GM23338 (cell line): Measurements from ENCODE around the gene CLASP2. TPM values are rescaled to one million over a fixed set of nuclear protein-coding genes. Genes with fewer than 3 reads are reported as not detected.

Source experiments
- ATAC-seq: fragments of 200-7000 bp; cut with Tn5 transposase; 3 replicates; pipeline ENCODE4 v1.9.1; 2020
- DNase-seq: peaks from one replicate; pipeline ENCODE4 v3.0.0-alpha.2; 2015; ENCODE audit warnings: low spot score
- H2AFZ ChIP-seq: fragments of 200-600 bp; sonication (generic); 2 replicates; pipeline ENCODE4 v1.8.0; 2016; ENCODE audit warnings: antibody characterized with exemption, mild to moderate bottlenecking, moderate library complexity
- H3F3A ChIP-seq: fragments of 200-600 bp; sonication (generic); replicated peaks from 2 replicates; pipeline ENCODE4 v1.8.0; 2017; ENCODE audit warnings: antibody characterized with exemption, mixed run types, low read depth
- H3K27ac ChIP-seq: fragments of 200-600 bp; sonication (generic); 2 replicates; pipeline ENCODE4 v1.6.1; 2016; ENCODE audit warnings: low read depth
- H3K27me3 ChIP-seq: fragments of 200-600 bp; sonication (generic); 2 replicates; pipeline ENCODE4 v1.8.0; 2016; ENCODE audit warnings: mild to moderate bottlenecking, mixed run types, moderate library complexity; ENCODE audit not compliant: insufficient read depth
- H3K36me3 ChIP-seq: fragments of 200-600 bp; sonication (generic); 2 replicates; pipeline ENCODE4 v1.8.0; 2016; ENCODE audit warnings: mild to moderate bottlenecking; ENCODE audit not compliant: insufficient read depth
- H3K4me1 ChIP-seq: fragments of 200-600 bp; sonication (generic); 2 replicates; pipeline ENCODE4 v1.8.0; 2016; ENCODE audit warnings: mild to moderate bottlenecking, moderate library complexity; ENCODE audit not compliant: insufficient read depth
- H3K4me2 ChIP-seq: fragments of 200-600 bp; sonication (generic); 2 replicates; pipeline ENCODE4 v1.7.1; 2017; ENCODE audit warnings: mixed run types
- H3K4me3 ChIP-seq: fragments of 200-600 bp; sonication (generic); 2 replicates; pipeline ENCODE4 v1.6.1; 2016; ENCODE audit warnings: mixed run types
- H3K79me2 ChIP-seq: fragments of 200-600 bp; sonication (generic); replicated peaks from 2 replicates; pipeline ENCODE4 v1.8.0; 2017; ENCODE audit warnings: mild to moderate bottlenecking; ENCODE audit not compliant: insufficient read depth
- H3K9me2 ChIP-seq: fragments of 200-600 bp; sonication (generic); 2 replicates; pipeline ENCODE4 v1.8.0; 2017; ENCODE audit not compliant: insufficient read depth
- H4K20me1 ChIP-seq: fragments of 200-600 bp; sonication (generic); replicated peaks from 2 replicates; pipeline ENCODE4 v1.8.0; 2017; ENCODE audit warnings: mild to moderate bottlenecking; ENCODE audit not compliant: insufficient read depth
- H3K27ac Mint-ChIP-seq: 2 replicates; pipeline ENCODE4 v1.8.0; 2020; ENCODE audit warnings: inconsistent platforms, mild to moderate bottlenecking, moderate library complexity, mixed read lengths
- H3K27me3 Mint-ChIP-seq: 3 replicates; pipeline ENCODE4 v1.8.0; 2022; ENCODE audit warnings: low read depth, mild to moderate bottlenecking, moderate library complexity, mixed read lengths, inconsistent platforms; ENCODE audit not compliant: insufficient read depth, poor library complexity
- H3K36me3 Mint-ChIP-seq: 3 replicates; pipeline ENCODE4 v1.8.0; 2021; ENCODE audit warnings: low read depth, mild to moderate bottlenecking, inconsistent platforms, moderate library complexity, mixed read lengths
- H3K4me1 Mint-ChIP-seq: 3 replicates; pipeline ENCODE4 v1.8.0; 2020; ENCODE audit warnings: mild to moderate bottlenecking, inconsistent platforms, mixed read lengths
- H3K4me3 Mint-ChIP-seq: 3 replicates; pipeline ENCODE4 v1.8.0; 2021; ENCODE audit warnings: moderate library complexity, mild to moderate bottlenecking, inconsistent platforms, mixed read lengths
- H3K9me3 Mint-ChIP-seq: 3 replicates; pipeline ENCODE4 v1.8.0; 2020; ENCODE audit warnings: moderate library complexity, mild to moderate bottlenecking, inconsistent platforms, mixed read lengths
- CREB1 ChIP-seq: fragments of 250-450 bp; sonication (Bioruptor Pico); IDR thresholded peaks from 2 replicates; pipeline ENCODE4 v1.5.0; 2020; ENCODE audit warnings: low read depth, mild to moderate bottlenecking, moderate library complexity
- NANOG ChIP-seq: IDR thresholded peaks from 2 replicates; pipeline ENCODE4 v1.6.1; 2016; ENCODE audit warnings: antibody characterized with exemption, borderline replicate concordance
- STAT1 ChIP-seq: IDR thresholded peaks from one replicate; pipeline ENCODE4 v1.6.1; 2016; ENCODE audit warnings: antibody characterized with exemption; ENCODE audit not compliant: unreplicated experiment
- ZNF114 ChIP-seq: fragments of 250-450 bp; sonication (Bioruptor Pico); IDR thresholded peaks from 2 replicates; pipeline ENCODE4 v1.5.0; 2020; ENCODE audit warnings: mild to moderate bottlenecking, moderate library complexity
- polyA plus RNA-seq: library from polyadenylated mRNA; unstranded; fragments of >200 nt; fragmentation: Nextera tagmentation; extraction: Ambion mirVana; gene quantifications from 2 replicates; pipeline ENCODE4 v1.2.1, GENCODE V29; 2016
- total RNA-seq: library from RNA; depleted of rRNA; stranded (reverse); fragments of >200 nt; shearing (Covaris generic); gene quantifications from 2 replicates; pipeline ENCODE4 v1.2.3, GENCODE V29; 2014
- TF ChIP-seq, protein P1 (sequence below): fragments of 250-450 bp; sonication (Bioruptor Pico); IDR thresholded peaks from 2 replicates; pipeline ENCODE4 v1.5.0; 2020; ENCODE audit warnings: mild to moderate bottlenecking, moderate library complexity
- TF ChIP-seq, protein P2 (sequence below): IDR thresholded peaks from one replicate; pipeline ENCODE4 v1.6.1; 2018; ENCODE audit warnings: antibody characterized with exemption; ENCODE audit not compliant: unreplicated experiment

CLASP2 gene
- total and polyA plus RNA-seq, 2 experiments from 2014 or later: 12.8 to 74.6 TPM

DNA sequence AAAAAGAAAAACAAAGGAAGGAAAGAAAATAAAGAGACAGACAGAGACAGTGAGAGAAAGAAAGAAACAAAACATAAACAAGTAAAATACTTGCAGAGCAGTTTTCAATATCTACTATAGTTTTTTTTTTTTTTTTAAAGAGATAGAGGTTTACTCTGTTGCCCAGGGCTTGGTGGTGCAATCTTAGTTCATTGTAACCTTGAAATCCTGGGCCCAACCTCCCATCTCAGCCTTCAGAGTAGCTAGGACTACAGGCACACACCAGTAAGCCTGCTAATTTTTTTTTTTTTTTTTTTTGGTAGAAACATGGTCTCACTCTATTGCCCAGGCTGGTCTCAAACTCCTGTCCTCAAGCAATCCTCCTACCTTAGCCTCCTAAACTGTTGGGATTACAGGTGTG lies 23.1 kb downstream of the CLASP2 start (continued):
- TF ChIP-seq, protein P1, sequence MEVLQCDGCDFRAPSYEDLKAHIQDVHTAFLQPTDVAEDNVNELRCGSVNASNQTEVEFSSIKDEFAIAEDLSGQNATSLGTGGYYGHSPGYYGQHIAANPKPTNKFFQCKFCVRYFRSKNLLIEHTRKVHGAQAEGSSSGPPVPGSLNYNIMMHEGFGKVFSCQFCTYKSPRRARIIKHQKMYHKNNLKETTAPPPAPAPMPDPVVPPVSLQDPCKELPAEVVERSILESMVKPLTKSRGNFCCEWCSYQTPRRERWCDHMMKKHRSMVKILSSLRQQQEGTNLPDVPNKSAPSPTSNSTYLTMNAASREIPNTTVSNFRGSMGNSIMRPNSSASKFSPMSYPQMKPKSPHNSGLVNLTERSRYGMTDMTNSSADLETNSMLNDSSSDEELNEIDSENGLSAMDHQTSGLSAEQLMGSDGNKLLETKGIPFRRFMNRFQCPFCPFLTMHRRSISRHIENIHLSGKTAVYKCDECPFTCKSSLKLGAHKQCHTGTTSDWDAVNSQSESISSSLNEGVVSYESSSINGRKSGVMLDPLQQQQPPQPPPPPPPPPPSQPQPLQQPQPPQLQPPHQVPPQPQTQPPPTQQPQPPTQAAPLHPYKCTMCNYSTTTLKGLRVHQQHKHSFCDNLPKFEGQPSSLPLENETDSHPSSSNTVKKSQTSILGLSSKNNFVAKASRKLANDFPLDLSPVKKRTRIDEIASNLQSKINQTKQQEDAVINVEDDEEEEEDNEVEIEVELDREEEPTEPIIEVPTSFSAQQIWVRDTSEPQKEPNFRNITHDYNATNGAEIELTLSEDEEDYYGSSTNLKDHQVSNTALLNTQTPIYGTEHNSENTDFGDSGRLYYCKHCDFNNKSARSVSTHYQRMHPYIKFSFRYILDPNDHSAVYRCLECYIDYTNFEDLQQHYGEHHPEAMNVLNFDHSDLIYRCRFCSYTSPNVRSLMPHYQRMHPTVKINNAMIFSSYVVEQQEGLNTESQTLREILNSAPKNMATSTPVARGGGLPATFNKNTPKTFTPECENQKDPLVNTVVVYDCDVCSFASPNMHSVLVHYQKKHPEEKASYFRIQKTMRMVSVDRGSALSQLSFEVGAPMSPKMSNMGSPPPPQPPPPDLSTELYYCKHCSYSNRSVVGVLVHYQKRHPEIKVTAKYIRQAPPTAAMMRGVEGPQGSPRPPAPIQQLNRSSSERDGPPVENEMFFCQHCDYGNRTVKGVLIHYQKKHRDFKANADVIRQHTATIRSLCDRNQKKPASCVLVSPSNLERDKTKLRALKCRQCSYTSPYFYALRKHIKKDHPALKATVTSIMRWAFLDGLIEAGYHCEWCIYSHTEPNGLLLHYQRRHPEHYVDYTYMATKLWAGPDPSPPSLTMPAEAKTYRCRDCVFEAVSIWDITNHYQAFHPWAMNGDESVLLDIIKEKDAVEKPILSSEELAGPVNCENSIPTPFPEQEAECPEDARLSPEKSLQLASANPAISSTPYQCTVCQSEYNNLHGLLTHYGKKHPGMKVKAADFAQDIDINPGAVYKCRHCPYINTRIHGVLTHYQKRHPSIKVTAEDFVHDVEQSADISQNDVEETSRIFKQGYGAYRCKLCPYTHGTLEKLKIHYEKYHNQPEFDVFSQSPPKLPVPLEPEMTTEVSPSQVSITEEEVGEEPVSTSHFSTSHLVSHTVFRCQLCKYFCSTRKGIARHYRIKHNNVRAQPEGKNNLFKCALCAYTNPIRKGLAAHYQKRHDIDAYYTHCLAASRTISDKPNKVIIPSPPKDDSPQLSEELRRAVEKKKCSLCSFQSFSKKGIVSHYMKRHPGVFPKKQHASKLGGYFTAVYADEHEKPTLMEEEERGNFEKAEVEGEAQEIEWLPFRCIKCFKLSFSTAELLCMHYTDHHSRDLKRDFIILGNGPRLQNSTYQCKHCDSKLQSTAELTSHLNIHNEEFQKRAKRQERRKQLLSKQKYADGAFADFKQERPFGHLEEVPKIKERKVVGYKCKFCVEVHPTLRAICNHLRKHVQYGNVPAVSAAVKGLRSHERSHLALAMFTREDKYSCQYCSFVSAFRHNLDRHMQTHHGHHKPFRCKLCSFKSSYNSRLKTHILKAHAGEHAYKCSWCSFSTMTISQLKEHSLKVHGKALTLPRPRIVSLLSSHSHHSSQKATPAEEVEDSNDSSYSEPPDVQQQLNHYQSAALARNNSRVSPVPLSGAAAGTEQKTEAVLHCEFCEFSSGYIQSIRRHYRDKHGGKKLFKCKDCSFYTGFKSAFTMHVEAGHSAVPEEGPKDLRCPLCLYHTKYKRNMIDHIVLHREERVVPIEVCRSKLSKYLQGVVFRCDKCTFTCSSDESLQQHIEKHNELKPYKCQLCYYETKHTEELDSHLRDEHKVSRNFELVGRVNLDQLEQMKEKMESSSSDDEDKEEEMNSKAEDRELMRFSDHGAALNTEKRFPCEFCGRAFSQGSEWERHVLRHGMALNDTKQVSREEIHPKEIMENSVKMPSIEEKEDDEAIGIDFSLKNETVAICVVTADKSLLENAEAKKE (CRISPR knock-in tag): no peak

DNA sequence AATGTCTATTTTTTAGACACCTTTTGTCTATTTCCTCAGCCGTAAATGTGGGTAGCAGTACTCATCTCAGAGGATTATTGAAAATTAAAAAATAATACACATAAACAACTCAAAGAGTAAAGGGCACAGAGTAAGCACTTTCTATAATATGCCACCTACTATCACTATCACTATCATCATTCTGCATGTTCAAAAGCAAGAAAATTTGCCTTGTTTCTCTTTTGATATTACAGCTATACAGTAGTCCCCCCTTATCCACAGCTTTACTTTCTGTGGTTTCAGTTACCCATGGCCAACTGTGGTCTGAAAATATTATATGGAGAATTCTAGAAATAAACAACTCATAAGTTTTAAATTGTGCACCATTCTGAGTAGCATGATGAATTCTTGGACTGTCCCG lies 27.7 kb downstream of the CLASP2 start:
- H3K4me3 ChIP-seq: no peak overlapping the region
- DNase-seq (no peak), ATAC-seq (no peak)
- Mint-ChIP-seq H3K9me3 (no peaks in the 10 kb centered on the region), H3K4me3 (no peak overlapping the region), H3K4me1 (no peaks in the 10 kb centered on the region), H3K27ac (no peak overlapping the region), H3K27me3 (no peaks in the 10 kb centered on the region), H3K36me3 (peaks cover 3% of the 10 kb centered on the region; the same call in 2 of the 3 replicates)
- H4K20me1 ChIP-seq: 0 out of 2 replicates have a peak, but pooled peaks cover 6% of the 10 kb centered on the region
- H3K4me1 ChIP-seq: no peaks in the 10 kb centered on the region
- no peaks in the 10 kb centered on the region for H3K9me2 ChIP-seq
- H3F3A ChIP-seq: no peaks in the 10 kb centered on the region
- no peak overlapping the region for H2AFZ ChIP-seq
- no peak overlapping the region for H3K4me2 ChIP-seq
- H3K79me2 ChIP-seq: peaks cover 23% of the 10 kb centered on the region
- H3K27ac ChIP-seq: no peak overlapping the region
- no peaks in the 10 kb centered on the region for H3K27me3 ChIP-seq
- H3K36me3 ChIP-seq: no peaks in the 10 kb centered on the region; the same call in 1 of the 2 replicates
- no peak for TF ChIP-seq STAT1
- TF ChIP-seq ZNF114: no peak
- TF ChIP-seq, protein P1 (CRISPR knock-in tag): no peak
- TF ChIP-seq, protein P2, sequence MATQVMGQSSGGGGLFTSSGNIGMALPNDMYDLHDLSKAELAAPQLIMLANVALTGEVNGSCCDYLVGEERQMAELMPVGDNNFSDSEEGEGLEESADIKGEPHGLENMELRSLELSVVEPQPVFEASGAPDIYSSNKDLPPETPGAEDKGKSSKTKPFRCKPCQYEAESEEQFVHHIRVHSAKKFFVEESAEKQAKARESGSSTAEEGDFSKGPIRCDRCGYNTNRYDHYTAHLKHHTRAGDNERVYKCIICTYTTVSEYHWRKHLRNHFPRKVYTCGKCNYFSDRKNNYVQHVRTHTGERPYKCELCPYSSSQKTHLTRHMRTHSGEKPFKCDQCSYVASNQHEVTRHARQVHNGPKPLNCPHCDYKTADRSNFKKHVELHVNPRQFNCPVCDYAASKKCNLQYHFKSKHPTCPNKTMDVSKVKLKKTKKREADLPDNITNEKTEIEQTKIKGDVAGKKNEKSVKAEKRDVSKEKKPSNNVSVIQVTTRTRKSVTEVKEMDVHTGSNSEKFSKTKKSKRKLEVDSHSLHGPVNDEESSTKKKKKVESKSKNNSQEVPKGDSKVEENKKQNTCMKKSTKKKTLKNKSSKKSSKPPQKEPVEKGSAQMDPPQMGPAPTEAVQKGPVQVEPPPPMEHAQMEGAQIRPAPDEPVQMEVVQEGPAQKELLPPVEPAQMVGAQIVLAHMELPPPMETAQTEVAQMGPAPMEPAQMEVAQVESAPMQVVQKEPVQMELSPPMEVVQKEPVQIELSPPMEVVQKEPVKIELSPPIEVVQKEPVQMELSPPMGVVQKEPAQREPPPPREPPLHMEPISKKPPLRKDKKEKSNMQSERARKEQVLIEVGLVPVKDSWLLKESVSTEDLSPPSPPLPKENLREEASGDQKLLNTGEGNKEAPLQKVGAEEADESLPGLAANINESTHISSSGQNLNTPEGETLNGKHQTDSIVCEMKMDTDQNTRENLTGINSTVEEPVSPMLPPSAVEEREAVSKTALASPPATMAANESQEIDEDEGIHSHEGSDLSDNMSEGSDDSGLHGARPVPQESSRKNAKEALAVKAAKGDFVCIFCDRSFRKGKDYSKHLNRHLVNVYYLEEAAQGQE: no peak
- no peak for TF ChIP-seq CREB1 (CRISPR knock-in tag)
- no peak for TF ChIP-seq NANOG
